IMR-90 (cell line): ENCODE results near the gene PI16. TPM values are rescaled to one million over a fixed set of nuclear protein-coding genes. Genes with fewer than 3 reads are reported as not detected.
A peak's percentile ranks its signal among the peaks of the same experiment; 100 is the strongest.

Experiments used
- ATAC-seq: fragments of 200-7000 bp; cut with Tn5 transposase; 2 replicates; pipeline ENCODE4 v1.9.1; 2020; ENCODE audit warnings: low read depth, mild to moderate bottlenecking, moderate library complexity
- BruUV-seq: library from RNA; stranded (reverse); fragments of 400-500 nt; replicated peaks from 2 replicates; lab custom pipeline; 2021; lab: Mats Ljungman, UMichigan
- CTCF ChIA-PET: fragments of 300-600 bp; formaldehyde crosslinking; extraction: SDS; loops from one replicate; lab custom pipeline; 2021; ENCODE audit warnings: antibody characterized with exemption; lab: Yijun Ruan, JAX
- POLR2A ChIA-PET: fragments of 300-600 bp; sonication (Branson Sonifier 250); formaldehyde crosslinking; loops from one replicate; lab custom pipeline; 2022; ENCODE audit warnings: antibody characterized with exemption; ENCODE audit not compliant: unreplicated experiment; lab: Charles Lee
- DNase-seq: peaks from one replicate; pipeline ENCODE4 v3.0.0; 2013
- H2AFZ ChIP-seq: replicated peaks from 2 replicates; pipeline ENCODE3; 2013; ENCODE audit warnings: low read length, mild to moderate bottlenecking; ENCODE audit not compliant: poor library complexity
- H2AK5ac ChIP-seq: 2 replicates; pipeline ENCODE4 v1.6.1; 2013; ENCODE audit warnings: low read depth, low read length, inconsistent platforms
- H2AK9ac ChIP-seq: replicated peaks from 2 replicates; pipeline ENCODE3; 2013; ENCODE audit warnings: mild to moderate bottlenecking, low read depth, low read length, moderate library complexity; ENCODE audit not compliant: poor library complexity
- H2BK120ac ChIP-seq: 2 replicates; pipeline ENCODE4 v1.6.1; 2013; ENCODE audit warnings: low read depth, low read length, inconsistent platforms
- H2BK15ac ChIP-seq: 3 replicates; pipeline ENCODE4 v1.6.1; 2013; ENCODE audit warnings: low read depth, low read length, inconsistent platforms
- H2BK20ac ChIP-seq: 2 replicates; pipeline ENCODE4 v1.6.1; 2013; ENCODE audit warnings: low read depth, mild to moderate bottlenecking, inconsistent platforms, low read length, moderate library complexity
- H2BK5ac ChIP-seq: 2 replicates; pipeline ENCODE4 v1.6.1; 2013; ENCODE audit warnings: mild to moderate bottlenecking, low read depth, low read length, inconsistent platforms; ENCODE audit not compliant: poor library complexity, severe bottlenecking
- H3K14ac ChIP-seq: replicated peaks from 2 replicates; pipeline ENCODE4 v1.6.1; 2013; ENCODE audit warnings: low read depth, low read length, inconsistent platforms
- H3K18ac ChIP-seq: 2 replicates; pipeline ENCODE4 v1.6.1; 2013; ENCODE audit warnings: low read depth, low read length, control low read depth
- H3K23ac ChIP-seq: 2 replicates; pipeline ENCODE4 v1.6.1; 2013; ENCODE audit warnings: low read depth, low read length, inconsistent platforms
- H3K27ac ChIP-seq: 2 replicates; pipeline ENCODE4 v1.5.1; 2013; ENCODE audit warnings: mild to moderate bottlenecking, control low read depth, low read length; ENCODE audit not compliant: insufficient read depth
- H3K27me3 ChIP-seq: 2 replicates; pipeline ENCODE4 v1.6.1; 2013; ENCODE audit warnings: low read length; ENCODE audit not compliant: control insufficient read depth, insufficient read depth
- H3K36me3 ChIP-seq: 2 replicates; pipeline ENCODE4 v1.6.1; 2013; ENCODE audit warnings: low read length, mixed read lengths; ENCODE audit not compliant: control insufficient read depth, insufficient read depth
- H3K4ac ChIP-seq: 2 replicates; pipeline ENCODE4 v1.6.1; 2013; ENCODE audit warnings: low read depth, low read length, inconsistent platforms
- H3K4me1 ChIP-seq: 2 replicates; pipeline ENCODE4 v1.6.1; 2013; ENCODE audit warnings: low read length, mixed read lengths; ENCODE audit not compliant: control insufficient read depth, insufficient read depth
- H3K4me2 ChIP-seq: 2 replicates; pipeline ENCODE4 v1.6.1; 2013; ENCODE audit warnings: low read depth, mild to moderate bottlenecking, control low read depth, low read length, moderate library complexity
- H3K4me3 ChIP-seq: 2 replicates; pipeline ENCODE4 v1.5.1; 2013; ENCODE audit warnings: low read depth, mild to moderate bottlenecking, control low read depth, low read length, moderate library complexity; ENCODE audit not compliant: insufficient read depth
- H3K56ac ChIP-seq: 2 replicates; pipeline ENCODE4 v1.6.1; 2013; ENCODE audit warnings: low read length, inconsistent platforms; ENCODE audit not compliant: insufficient read depth; ENCODE audit errors: extremely low read depth
- H3K79me1 ChIP-seq, 2 experiments: 2 replicates each; pipeline ENCODE4 v1.6.1; 2013; ENCODE audit warnings: low read length in 2 of 2, inconsistent platforms in 1 of 2, low read depth in 1 of 2
- H3K9ac ChIP-seq: 2 replicates; pipeline ENCODE4 v1.6.1; 2013; ENCODE audit warnings: low read depth, low read length, control low read depth
- H3K9me1 ChIP-seq: 2 replicates; pipeline ENCODE4 v1.6.1; 2013; ENCODE audit warnings: low read length, inconsistent platforms; ENCODE audit not compliant: insufficient read depth
- H3K9me3 ChIP-seq: 2 replicates; pipeline ENCODE4 v1.6.1; 2013; ENCODE audit warnings: low read length; ENCODE audit not compliant: control insufficient read depth, insufficient read depth
- H4K20me1 ChIP-seq: 2 replicates; pipeline ENCODE4 v1.6.1; 2013; ENCODE audit warnings: low read length, inconsistent platforms; ENCODE audit not compliant: insufficient read depth
- H4K5ac ChIP-seq: 2 replicates; pipeline ENCODE4 v1.6.1; 2013; ENCODE audit warnings: mild to moderate bottlenecking, low read depth, low read length, control low read depth
- H4K8ac ChIP-seq, 2 experiments: 2 replicates each; pipeline ENCODE4 v1.6.1; 2013; ENCODE audit warnings: low read depth in 2 of 2, low read length in 2 of 2, control low read depth in 1 of 2, inconsistent platforms in 1 of 2
- H4K91ac ChIP-seq: 2 replicates; pipeline ENCODE4 v1.6.1; 2013; ENCODE audit warnings: low read depth, low read length, inconsistent platforms; ENCODE audit not compliant: insufficient read depth
- BHLHE40 ChIP-seq: fragments of 150-350 bp; IDR thresholded peaks from 2 replicates; pipeline ENCODE4 v1.6.1; 2016; ENCODE audit warnings: mild to moderate bottlenecking, low read depth, low read length
- ELK1 ChIP-seq: fragments of 150-350 bp; IDR thresholded peaks from 2 replicates; pipeline ENCODE4 v1.6.1; 2016; ENCODE audit warnings: low read depth, mild to moderate bottlenecking, low read length, moderate library complexity, borderline replicate concordance
- FOS ChIP-seq: fragments of 150-350 bp; IDR thresholded peaks from 2 replicates; pipeline ENCODE4 v1.6.1; 2016; ENCODE audit warnings: low read depth, low read length
- MAFK ChIP-seq: IDR thresholded peaks from 2 replicates; pipeline ENCODE4 v1.6.1; 2012; ENCODE audit warnings: low read depth, low read length, improper control_type of control experiment
- MAZ ChIP-seq: IDR thresholded peaks from 2 replicates; pipeline ENCODE4 v1.6.1; 2012; ENCODE audit warnings: low read depth, mild to moderate bottlenecking, low read length, improper control_type of control experiment, moderate library complexity, borderline replicate concordance
- MXI1 ChIP-seq: IDR thresholded peaks from 2 replicates; pipeline ENCODE4 v1.6.1; 2012; ENCODE audit warnings: low read depth, mild to moderate bottlenecking, low read length, moderate library complexity, borderline replicate concordance
- NFE2L2 ChIP-seq: fragments of 150-350 bp; IDR thresholded peaks from 2 replicates; pipeline ENCODE4 v1.6.1; 2016; ENCODE audit warnings: low read depth, mild to moderate bottlenecking, low read length
- RAD21 ChIP-seq: IDR thresholded peaks from 2 replicates; pipeline ENCODE4 v1.6.1; 2012; ENCODE audit warnings: low read length, improper control_type of control experiment
- SMC3 ChIP-seq: fragments of 150-350 bp; IDR thresholded peaks from 2 replicates; pipeline ENCODE4 v1.6.1; 2016; ENCODE audit warnings: low read depth, mild to moderate bottlenecking, antibody characterized with exemption, low read length, moderate library complexity
- WGBS, 2 experiments: methylation state at CpG; one replicate each; pipeline versions ENCODE4 v1.1.5 to v1.1.7; 2013; ENCODE audit warnings: missing lambda C conversion rate in 2 of 2; ENCODE audit not compliant: insufficient read length in 1 of 2; ENCODE audit errors: extremely low coverage in 2 of 2; 5-methylcytosine and 5-hydroxymethylcytosine counted together
- dilution Hi-C: fragments of 300-500 bp; cut with HindIII; formaldehyde crosslinking; loops from one replicate; pipeline ENCODE4 v1.14.3; 2018; ENCODE audit warnings: low sequenced_read_pairs; ENCODE audit not compliant: unreplicated experiment
- in situ Hi-C: fragments of 300-500 bp; cut with MboI; formaldehyde crosslinking; loops from 3 replicates; pipeline ENCODE4 v1.14.3; 2019; ENCODE audit warnings: low sequenced_read_pairs, inconsistent platforms, mixed read lengths
- intact Hi-C: fragments of 100-400 bp; cut with micrococcal nuclease; formaldehyde crosslinking; loops from 2 replicates; pipeline ENCODE4 v1.10.0; 2022
- polyA plus RNA-seq, 3 experiments: library from polyadenylated mRNA; depleted of rRNA; stranded (reverse); fragments of >200 nt; gene quantifications; 2 replicates each; pipeline ENCODE4 v1.2.3, GENCODE V29; 2012; ENCODE audit warnings: low replicate concordance in 1 of 3
- total RNA-seq: library from RNA; depleted of rRNA; stranded (reverse); fragments of >200 nt; gene quantifications from 2 replicates; pipeline ENCODE4 v1.2.3, GENCODE V29; 2012

PI16 gene
- total and polyA plus RNA-seq, 2 of the 4 experiments (the other 2 are of a cell fraction): 0.21 TPM; not detected in 1

GRCh38 chr6:36969988-36970891, 15.7 kb downstream of the PI16 start:
- no peak overlapping the region for H3K56ac ChIP-seq
- H3K23ac ChIP-seq: no peak overlapping the region
- H3K14ac ChIP-seq: no peak overlapping the region
- no TSS peak for BruUV-seq
- in situ Hi-C loops (no loop called here), dilution Hi-C loops (no loop called here), intact Hi-C loops (no loop called here)
- no peak overlapping the region for H3K4me2 ChIP-seq
- H4K20me1 ChIP-seq: peaks cover 27% of the 10 kb centered on the region
- no peaks in the 10 kb centered on the region for H3K4me1 ChIP-seq
- WGBS, 2 experiments: 100% methylated on average over 2 of the region's 17 CpGs; no CpG with 5 or more reads in 1 of the 2 experiments
- DNase-seq: no peak
- H3K9ac ChIP-seq: no peak overlapping the region
- POLR2A ChIA-PET: no interaction called here
- no peak overlapping the region for H4K8ac ChIP-seq
- CTCF ChIA-PET: interaction anchor here (1.1 kb wide), 1 partner anchor 9 kb away, joined by 3 read pairs; no protein-coding TSS in a partner anchor
- H2BK120ac ChIP-seq: no peak overlapping the region
- H3K18ac ChIP-seq: no peak overlapping the region
- no peak overlapping the region for H4K5ac ChIP-seq
- no peak overlapping the region for H2AFZ ChIP-seq
- peak overlapping the region; percentile 46 for H3K27ac ChIP-seq
- H2AK9ac ChIP-seq: no peak overlapping the region
- no peak for TF ChIP-seq BHLHE40
- TF ChIP-seq MAZ: no peak
- TF ChIP-seq NFE2L2: no peak
- no peak for TF ChIP-seq MXI1
- TF ChIP-seq MAFK: no peak
- no peak for TF ChIP-seq ELK1
- no peak for TF ChIP-seq FOS
- no peak for TF ChIP-seq RAD21
- no peak for TF ChIP-seq SMC3
- H2AK5ac ChIP-seq: no peak overlapping the region
- H3K4ac ChIP-seq: no peak overlapping the region
- peaks cover 34 to 37% of the 10 kb centered on the region in 2 experiments for H3K79me1 ChIP-seq
- H2BK15ac ChIP-seq: no peak overlapping the region
- no peak overlapping the region for H4K91ac ChIP-seq
- H3K36me3 ChIP-seq: peaks cover 81% of the 10 kb centered on the region
- no peaks in the 10 kb centered on the region for H3K27me3 ChIP-seq
- H3K4me3 ChIP-seq: no peak overlapping the region
- no peak for ATAC-seq
- H3K9me3 ChIP-seq: no peaks in the 10 kb centered on the region
- H2BK20ac ChIP-seq: no peak overlapping the region
- peak overlapping the region; percentile 15 for H2BK5ac ChIP-seq
- no peaks in the 10 kb centered on the region for H3K9me1 ChIP-seq
